PC-9 (cell line): Measurements from ENCODE around the gene MYH2. TPM values are rescaled to one million over a fixed set of nuclear protein-coding genes. Genes with fewer than 3 reads are reported as not detected.

Experiments used
- BruUV-seq: library from RNA; stranded (reverse); fragments of 400-500 nt; replicated peaks from 2 replicates; lab custom pipeline; 2021; lab: Mats Ljungman, UMichigan
- CTCF ChIA-PET: fragments of 300-600 bp; sonication (Branson Sonifier 250); formaldehyde crosslinking; loops from one replicate; lab custom pipeline; 2022; ENCODE audit warnings: antibody characterized with exemption; lab: Charles Lee
- POLR2A ChIA-PET: fragments of 300-600 bp; sonication (Branson Sonifier 250); formaldehyde crosslinking; loops from one replicate; lab custom pipeline; 2022; ENCODE audit warnings: antibody characterized with exemption; ENCODE audit not compliant: unreplicated experiment; lab: Charles Lee
- DNase-seq, 2 experiments: peaks; one replicate each; pipeline versions ENCODE4 v3.0.0 to v3.0.0-alpha.2; 2015 to 2022; ENCODE audit warnings: mixed read lengths in 1 of 2
- H2AFZ ChIP-seq: fragments of 200-600 bp; sonication (generic); 2 replicates; pipeline ENCODE4 v1.8.1; 2017; ENCODE audit warnings: antibody characterized with exemption
- H3F3A ChIP-seq: fragments of 200-600 bp; sonication (generic); 2 replicates; pipeline ENCODE4 v1.8.1; 2017; ENCODE audit warnings: antibody characterized with exemption, mild to moderate bottlenecking, low read depth; ENCODE audit not compliant: insufficient read depth
- H3K27ac ChIP-seq: fragments of 200-600 bp; sonication (generic); 2 replicates; pipeline ENCODE4 v1.6.1; 2016; ENCODE audit warnings: mixed run types
- H3K27me3 ChIP-seq: fragments of 200-600 bp; sonication (generic); 2 replicates; pipeline ENCODE4 v1.6.1; 2016; ENCODE audit warnings: low read depth, mixed run types; ENCODE audit not compliant: insufficient read depth
- H3K36me3 ChIP-seq: fragments of 200-600 bp; sonication (generic); 2 replicates; pipeline ENCODE4 v1.6.1; 2016; ENCODE audit warnings: low read depth, mixed run types
- H3K4me1 ChIP-seq: fragments of 200-600 bp; sonication (generic); replicated peaks from 2 replicates; pipeline ENCODE4 v1.6.1; 2016; ENCODE audit warnings: mixed run types; ENCODE audit not compliant: insufficient read depth
- H3K4me2 ChIP-seq: fragments of 200-600 bp; sonication (generic); 2 replicates; pipeline ENCODE4 v1.6.1; 2017; ENCODE audit warnings: mixed run types
- H3K4me3 ChIP-seq: fragments of 200-600 bp; sonication (generic); 2 replicates; pipeline ENCODE4 v1.6.1; 2016; ENCODE audit warnings: mixed run types
- H3K79me2 ChIP-seq: fragments of 200-600 bp; sonication (generic); 2 replicates; pipeline ENCODE4 v1.6.1; 2017; ENCODE audit warnings: low read depth, mixed run types
- H3K9me2 ChIP-seq: fragments of 200-600 bp; sonication (generic); 2 replicates; pipeline ENCODE4 v1.8.1; 2017; ENCODE audit warnings: mild to moderate bottlenecking; ENCODE audit not compliant: insufficient read depth
- H3K9me3 ChIP-seq: fragments of 200-600 bp; sonication (generic); 2 replicates; pipeline ENCODE4 v1.8.1; 2016; ENCODE audit warnings: low read depth; ENCODE audit not compliant: insufficient read depth
- H4K20me1 ChIP-seq: fragments of 200-600 bp; sonication (generic); 2 replicates; pipeline ENCODE4 v1.8.1; 2017; ENCODE audit not compliant: insufficient read depth
- EZH2 ChIP-seq: fragments of 200-600 bp; sonication (generic); IDR thresholded peaks from 2 replicates; pipeline ENCODE4 v1.8.0; 2017; ENCODE audit warnings: antibody characterized with exemption, low read depth
- intact Hi-C: fragments of 100-400 bp; cut with micrococcal nuclease; formaldehyde crosslinking; loops from one replicate; pipeline ENCODE4 v1.10.0; 2022; ENCODE audit not compliant: unreplicated experiment
- total RNA-seq: library from RNA; stranded (reverse); gene quantifications from 2 replicates; pipeline ENCODE4 v1.2.3, GENCODE V29; 2021
- TF ChIP-seq, protein P1 (sequence below): fragments of 200-600 bp; sonication (generic); conservative IDR thresholded peaks from 2 replicates; pipeline ENCODE4 v1.6.1; 2017; ENCODE audit warnings: mixed run types, antibody characterized with exemption, mild to moderate bottlenecking, moderate library complexity

The MYH2 gene
- total RNA-seq, 1 experiment from 2014 or later: not detected

DNA sequence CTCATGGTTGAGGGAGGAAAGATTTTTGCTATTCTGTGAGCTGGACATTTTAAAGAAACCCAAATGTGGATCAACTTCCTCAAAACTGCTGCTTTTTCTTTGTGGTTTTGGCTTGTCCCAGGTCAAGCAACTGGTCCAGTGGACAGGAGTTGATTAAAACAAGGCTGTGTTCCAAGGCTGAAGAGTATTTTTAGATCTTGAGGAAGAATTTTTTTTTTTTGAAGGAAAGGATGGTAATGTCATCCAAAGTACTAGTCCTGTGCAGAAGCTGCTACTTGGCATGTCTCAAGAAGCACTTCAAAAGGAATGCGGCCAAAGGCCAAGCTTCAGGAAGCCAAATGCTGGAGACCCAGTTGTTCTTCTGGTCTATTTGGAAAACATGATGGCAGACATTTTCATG, 8.0 kb upstream of the MYH2 start:
- Histone ChIP-seq H3F3A (no peaks in the 10 kb centered on the region), H3K27me3 (peaks cover 20% of the 10 kb centered on the region; the same call in 1 of the 2 replicates), H3K4me2 (no peak overlapping the region), H3K79me2 (no peaks in the 10 kb centered on the region), H3K4me1 (no peaks in the 10 kb centered on the region), H3K9me3 (no peaks in the 10 kb centered on the region), H2AFZ (no peak overlapping the region), H3K4me3 (no peak overlapping the region), H3K9me2 (no peaks in the 10 kb centered on the region), H3K27ac (no peak overlapping the region), H3K36me3 (no peaks in the 10 kb centered on the region), H4K20me1 (no peaks in the 10 kb centered on the region)
- TF ChIP-seq, protein P1, sequence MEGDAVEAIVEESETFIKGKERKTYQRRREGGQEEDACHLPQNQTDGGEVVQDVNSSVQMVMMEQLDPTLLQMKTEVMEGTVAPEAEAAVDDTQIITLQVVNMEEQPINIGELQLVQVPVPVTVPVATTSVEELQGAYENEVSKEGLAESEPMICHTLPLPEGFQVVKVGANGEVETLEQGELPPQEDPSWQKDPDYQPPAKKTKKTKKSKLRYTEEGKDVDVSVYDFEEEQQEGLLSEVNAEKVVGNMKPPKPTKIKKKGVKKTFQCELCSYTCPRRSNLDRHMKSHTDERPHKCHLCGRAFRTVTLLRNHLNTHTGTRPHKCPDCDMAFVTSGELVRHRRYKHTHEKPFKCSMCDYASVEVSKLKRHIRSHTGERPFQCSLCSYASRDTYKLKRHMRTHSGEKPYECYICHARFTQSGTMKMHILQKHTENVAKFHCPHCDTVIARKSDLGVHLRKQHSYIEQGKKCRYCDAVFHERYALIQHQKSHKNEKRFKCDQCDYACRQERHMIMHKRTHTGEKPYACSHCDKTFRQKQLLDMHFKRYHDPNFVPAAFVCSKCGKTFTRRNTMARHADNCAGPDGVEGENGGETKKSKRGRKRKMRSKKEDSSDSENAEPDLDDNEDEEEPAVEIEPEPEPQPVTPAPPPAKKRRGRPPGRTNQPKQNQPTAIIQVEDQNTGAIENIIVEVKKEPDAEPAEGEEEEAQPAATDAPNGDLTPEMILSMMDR: no peak
- no peak for TF ChIP-seq EZH2
- intact Hi-C loops: no loop called here
- DNase-seq: no peak
- ChIA-PET CTCF (no interaction called here), POLR2A (no interaction called here)
- BruUV-seq: no TSS peak

DNA sequence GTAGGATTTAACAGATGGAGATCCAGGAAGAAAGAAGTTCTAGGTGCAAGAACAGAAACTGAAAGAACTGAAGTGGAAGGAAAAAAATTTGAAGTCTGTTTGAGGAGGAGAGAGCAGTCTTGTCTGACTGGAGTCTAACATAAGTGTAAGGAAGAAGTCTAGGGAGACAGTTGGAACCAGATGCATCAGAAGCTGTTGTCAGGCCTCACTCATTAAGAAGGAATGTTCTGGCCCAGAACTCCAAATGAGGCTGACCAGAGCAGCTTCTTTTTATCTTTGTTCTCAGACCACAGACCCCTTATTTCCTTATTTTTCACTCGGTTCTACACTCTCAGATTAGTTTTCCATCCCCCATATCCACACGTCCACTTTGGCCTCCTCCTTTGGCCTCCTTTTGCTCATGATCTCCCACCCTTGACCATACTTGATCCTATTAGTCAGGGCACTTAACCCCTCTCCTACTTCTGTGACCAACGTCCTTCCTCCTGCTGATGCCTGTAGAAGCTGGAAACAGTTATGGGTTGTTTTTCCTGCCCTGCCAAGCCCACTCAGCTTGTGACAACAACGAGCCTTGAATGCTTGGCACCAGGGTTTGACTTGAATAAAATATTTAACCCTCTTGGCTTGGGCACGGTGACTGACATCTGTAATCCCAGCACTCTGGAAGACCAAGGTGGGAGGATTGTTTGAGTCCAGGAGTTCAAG, 7.0 kb upstream of the MYH2 start:
- no peaks in the 10 kb centered on the region for H3K36me3 ChIP-seq
- H3F3A ChIP-seq: no peaks in the 10 kb centered on the region
- TF ChIP-seq, protein P1: no peak
- no peak for TF ChIP-seq EZH2
- H2AFZ ChIP-seq: no peak overlapping the region
- ChIA-PET CTCF (no interaction called here), POLR2A (no interaction called here)
- H3K4me3 ChIP-seq: no peak overlapping the region
- no peak overlapping the region for H3K4me2 ChIP-seq
- no TSS peak for BruUV-seq
- DNase-seq: no peak
- no peaks in the 10 kb centered on the region for H3K9me2 ChIP-seq
- intact Hi-C loops: no loop called here
- H3K4me1 ChIP-seq: no peaks in the 10 kb centered on the region
- H3K9me3 ChIP-seq: no peaks in the 10 kb centered on the region
- no peaks in the 10 kb centered on the region for H3K79me2 ChIP-seq
- no peak overlapping the region for H3K27ac ChIP-seq
- peaks cover 27% of the 10 kb centered on the region for H3K27me3 ChIP-seq
- no peaks in the 10 kb centered on the region for H4K20me1 ChIP-seq

DNA sequence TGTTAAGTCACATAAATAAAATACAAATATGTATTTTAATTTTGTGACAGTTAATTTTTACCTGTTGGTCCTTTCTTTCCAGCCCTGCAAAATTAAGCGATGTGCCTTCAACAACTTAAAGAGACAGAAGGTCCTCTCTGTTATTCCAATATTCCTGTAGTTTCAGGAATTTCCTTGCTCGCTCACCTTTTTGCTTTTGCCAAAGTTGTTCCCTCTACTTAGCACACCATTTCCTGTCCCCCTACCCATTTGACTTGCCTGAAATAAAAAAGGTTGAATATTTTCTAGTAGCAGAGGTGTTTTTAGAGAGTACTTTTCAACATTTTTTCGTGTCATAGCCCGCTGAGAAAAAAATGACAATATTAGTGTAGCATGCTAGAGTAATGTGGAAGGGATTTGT, 556 bp upstream of the MYH2 start:
- H3K4me3 ChIP-seq: no peak overlapping the region
- TF ChIP-seq EZH2: no peak
- TF ChIP-seq, protein P1: no peak
- H3K27me3 ChIP-seq: peaks cover 28% of the 10 kb centered on the region
- H3K9me2 ChIP-seq: no peaks in the 10 kb centered on the region
- no peaks in the 10 kb centered on the region for H3K4me1 ChIP-seq
- no peaks in the 10 kb centered on the region for H3K9me3 ChIP-seq
- CTCF ChIA-PET: no interaction called here
- BruUV-seq: no TSS peak
- no peak overlapping the region for H3K4me2 ChIP-seq
- H3F3A ChIP-seq: no peaks in the 10 kb centered on the region
- intact Hi-C loops: no loop called here
- no peaks in the 10 kb centered on the region for H4K20me1 ChIP-seq
- DNase-seq: no peak
- H3K79me2 ChIP-seq: no peaks in the 10 kb centered on the region
- POLR2A ChIA-PET: no interaction called here
- H3K27ac ChIP-seq: no peak overlapping the region
- H2AFZ ChIP-seq: no peak overlapping the region
- H3K36me3 ChIP-seq: no peaks in the 10 kb centered on the region
